Right hindlimb (tissue), 1 donor: ENCODE measurements around the gene KLHL3.

Experiments
- DNase-seq: peaks from one replicate; pipeline ENCODE4 v3.0.0-alpha.2; 2018

Gene KLHL3

GRCh38 chr5:137572042-137572695, 163.7 kb downstream of the KLHL3 start:
- no peak for DNase-seq

DNA sequence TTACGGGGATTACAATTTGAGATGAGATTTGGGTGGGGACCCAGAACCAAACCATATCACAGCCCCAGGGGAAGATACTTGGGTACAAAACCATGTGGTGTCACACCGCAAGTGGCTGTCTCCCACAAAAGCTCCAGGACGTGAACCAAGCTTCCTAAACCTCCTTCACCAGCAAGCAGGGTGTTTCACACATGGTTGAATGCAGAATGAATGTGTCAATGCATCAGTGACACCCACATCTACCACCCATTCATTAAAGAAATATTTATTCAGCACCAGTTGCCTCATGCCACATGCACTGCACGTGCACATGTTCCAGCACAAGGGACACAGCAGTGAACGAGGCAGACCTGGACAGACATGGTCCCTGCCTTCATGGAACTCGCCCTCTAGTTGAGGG, 165.8 kb downstream of the KLHL3 start:
- no peak for DNase-seq
